HepG2 (cell line): ENCODE results near the gene FETUB. TPM values are rescaled to one million over a fixed set of nuclear protein-coding genes. Genes with fewer than 3 reads are reported as not detected.

Experiments used
- KDM1A ChIP-seq: IDR thresholded peaks from 2 replicates; pipeline ENCODE4 v1.6.1; 2016; ENCODE audit warnings: missing compliant biosample characterization
- MYC ChIP-seq: sonication (generic); formaldehyde crosslinking; IDR thresholded peaks from 2 replicates; pipeline ENCODE4 v1.9.0; 2021; ENCODE audit warnings: missing genetic modification reagents, borderline replicate concordance
- MYNN ChIP-seq: sonication (generic); formaldehyde crosslinking; IDR thresholded peaks from 2 replicates; pipeline ENCODE4 v1.4.0; 2020; ENCODE audit warnings: mild to moderate bottlenecking, low read depth, missing genetic modification reagents
- NR2F1 ChIP-seq, 2 experiments: fragments of 450-650 bp in 1 of 2; formaldehyde crosslinking in 1 of 2; IDR thresholded peaks; 2 replicates each; pipeline versions ENCODE4 v1.5.0 to v1.6.1; 2016 to 2020; ENCODE audit warnings: mild to moderate bottlenecking in 1 of 2, missing compliant biosample characterization in 1 of 2, missing genetic modification reagents in 1 of 2, moderate library complexity in 1 of 2
- RARG ChIP-seq: sonication (generic); formaldehyde crosslinking; IDR thresholded peaks from 2 replicates; pipeline ENCODE4 v1.4.0; 2020; ENCODE audit warnings: low read depth, mild to moderate bottlenecking, missing genetic modification reagents
- REL ChIP-seq: sonication (generic); formaldehyde crosslinking; conservative IDR thresholded peaks from 2 replicates; pipeline ENCODE4 v1.8.0; 2022; ENCODE audit warnings: mild to moderate bottlenecking, missing genetic modification reagents, moderate library complexity
- SMAD1 ChIP-seq: sonication (generic); formaldehyde crosslinking; IDR thresholded peaks from 2 replicates; pipeline ENCODE4 v1.4.0; 2020; ENCODE audit warnings: missing genetic modification reagents, low read depth, mild to moderate bottlenecking, borderline replicate concordance
- SOX13 ChIP-seq, 3 experiments: fragments of 450-650 bp in 1 of 3; sonication (generic) in 1 of 3; formaldehyde crosslinking in 1 of 3; IDR thresholded peaks in 2 of 3; conservative IDR thresholded peaks in 1 of 3; 2 replicates each; pipeline versions ENCODE4 v1.5.0 to v1.6.1; 2016 to 2020; ENCODE audit warnings: antibody characterized with exemption in 1 of 3, mild to moderate bottlenecking in 1 of 3, missing compliant biosample characterization in 1 of 3, missing genetic modification reagents in 1 of 3, moderate library complexity in 1 of 3
- SSRP1 ChIP-seq: IDR thresholded peaks from 2 replicates; pipeline ENCODE4 v1.6.1; 2016; ENCODE audit warnings: control low read depth
- TMF1 ChIP-seq: sonication (generic); formaldehyde crosslinking; IDR thresholded peaks from 2 replicates; pipeline ENCODE4 v1.8.1; 2022; ENCODE audit warnings: low read depth, missing genetic modification reagents
- ZFAT ChIP-seq: sonication (generic); formaldehyde crosslinking; conservative IDR thresholded peaks from 2 replicates; pipeline ENCODE4 v1.8.1; 2023; ENCODE audit warnings: missing genetic modification reagents, inconsistent platforms
- ZGPAT ChIP-seq: IDR thresholded peaks from 2 replicates; pipeline ENCODE4 v1.6.1; 2016; ENCODE audit warnings: mild to moderate bottlenecking
- ZNF280B ChIP-seq: sonication (generic); formaldehyde crosslinking; IDR thresholded peaks from 2 replicates; pipeline ENCODE4 v1.5.0; 2020; ENCODE audit warnings: missing genetic modification reagents, mild to moderate bottlenecking, borderline replicate concordance
- ZNF296 ChIP-seq: sonication (generic); formaldehyde crosslinking; conservative IDR thresholded peaks from 2 replicates; pipeline ENCODE4 v1.5.0; 2020; ENCODE audit warnings: mild to moderate bottlenecking, missing genetic modification reagents
- ZNF615 ChIP-seq: sonication (generic); formaldehyde crosslinking; IDR thresholded peaks from 2 replicates; pipeline ENCODE4 v1.5.0; 2020; ENCODE audit warnings: mild to moderate bottlenecking, missing genetic modification reagents, borderline replicate concordance
- polyA plus RNA-seq, 8 experiments: library from polyadenylated mRNA; depleted of rRNA in 3 of 8; stranded (reverse) in 7 of 8; unstranded in 1 of 8; fragments of >200 nt; fragmentation: Illumina TruSeq in 4 of 8; extraction: Trizol in 4 of 8; gene quantifications; 2 replicates each; pipeline versions ENCODE4 v1.2.1 to v1.2.3, GENCODE V29; 2011 to 2016; ENCODE audit warnings: low read depth in 4 of 8, missing spikeins in 1 of 8, mixed read lengths in 1 of 8; ENCODE audit not compliant: insufficient read depth in 1 of 8
- total RNA-seq, 5 experiments: library from RNA; depleted of rRNA; stranded (reverse); fragments of >200 nt; fragmentation: Illumina TruSeq; extraction: Trizol; gene quantifications; 2 replicates each; pipeline ENCODE4 v1.2.3, GENCODE V29; 2016; ENCODE audit warnings: low read depth in 1 of 5
- TF ChIP-seq, protein P1 (sequence below): IDR thresholded peaks from 2 replicates; pipeline ENCODE4 v1.6.1; 2016; ENCODE audit warnings: low read depth
- TF ChIP-seq, protein P2 (sequence below): sonication (generic); formaldehyde crosslinking; IDR thresholded peaks from 2 replicates; pipeline ENCODE4 v1.8.1; 2022; ENCODE audit warnings: low read depth, mild to moderate bottlenecking, missing genetic modification reagents
- TF ChIP-seq, protein P3 (sequence below): sonication (generic); formaldehyde crosslinking; IDR thresholded peaks from 2 replicates; pipeline ENCODE4; 2020; ENCODE audit warnings: missing genetic modification reagents, mild to moderate bottlenecking, borderline replicate concordance

Gene FETUB
- total and polyA plus RNA-seq, 2 of the 13 experiments (the other 11 are each of a cell fraction or from before 2014, with no cell fraction given): 2.1 to 4.4 TPM

DNA sequence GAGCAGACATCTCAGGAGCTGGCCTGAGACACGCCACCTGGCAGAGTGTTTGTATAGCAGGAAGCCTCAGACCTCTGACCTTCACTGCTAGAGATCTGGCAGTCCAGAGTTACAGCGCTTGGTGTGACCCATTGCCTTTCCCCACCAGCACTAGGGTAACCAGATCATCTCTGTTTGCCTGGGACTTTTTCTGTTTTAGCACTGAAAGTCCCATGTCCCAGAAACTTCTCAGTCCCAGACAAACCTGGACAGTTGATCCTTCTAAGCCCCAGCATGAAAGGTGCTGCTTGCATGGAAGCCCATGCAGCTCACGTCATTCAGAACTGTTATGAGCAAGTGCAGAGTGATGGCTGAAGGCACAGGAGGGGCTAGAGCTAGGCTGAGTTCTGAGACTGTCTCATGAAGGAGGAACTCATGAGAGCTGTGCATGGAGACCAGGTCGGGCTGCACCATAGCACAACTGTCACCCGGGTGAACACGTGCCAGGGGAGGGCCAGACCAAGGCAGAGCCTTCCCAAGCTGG, 45.5 kb upstream of the FETUB start (continued):
- TF ChIP-seq ZFAT: no peak
- TF ChIP-seq SOX13 (IDR thresholded peaks at IDR 0.05): no peak
- TF ChIP-seq SOX13 (CRISPR knock-in tag; conservative IDR thresholded peaks at IDR 0.05 in 1 of 2, IDR thresholded peaks at IDR 0.05 in 1 of 2): no peak
- TF ChIP-seq SSRP1 (CRISPR knock-in tag): no peak
- TF ChIP-seq MYC (CRISPR knock-in tag): peak; percentile 55; the same call in 1 of the 2 replicates
- peak in 1 of 2 experiments; percentile 69; a peak in 1 of 4 replicates for TF ChIP-seq NR2F1 (CRISPR knock-in tag; IDR thresholded peaks at IDR 0.05)
- no peak; the same call in 1 of the 2 replicates for TF ChIP-seq SMAD1 (CRISPR knock-in tag)
- TF ChIP-seq, protein P1, sequence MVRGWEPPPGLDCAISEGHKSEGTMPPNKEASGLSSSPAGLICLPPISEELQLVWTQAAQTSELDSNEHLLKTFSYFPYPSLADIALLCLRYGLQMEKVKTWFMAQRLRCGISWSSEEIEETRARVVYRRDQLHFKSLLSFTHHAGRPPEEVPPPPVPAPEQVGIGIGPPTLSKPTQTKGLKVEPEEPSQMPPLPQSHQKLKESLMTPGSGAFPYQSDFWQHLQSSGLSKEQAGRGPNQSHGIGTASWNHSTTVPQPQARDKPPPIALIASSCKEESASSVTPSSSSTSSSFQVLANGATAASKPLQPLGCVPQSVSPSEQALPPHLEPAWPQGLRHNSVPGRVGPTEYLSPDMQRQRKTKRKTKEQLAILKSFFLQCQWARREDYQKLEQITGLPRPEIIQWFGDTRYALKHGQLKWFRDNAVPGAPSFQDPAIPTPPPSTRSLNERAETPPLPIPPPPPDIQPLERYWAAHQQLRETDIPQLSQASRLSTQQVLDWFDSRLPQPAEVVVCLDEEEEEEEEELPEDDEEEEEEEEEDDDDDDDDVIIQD (CRISPR knock-in tag): no peak
- no peak for TF ChIP-seq RARG
- no peak for TF ChIP-seq REL (CRISPR knock-in tag)
- TF ChIP-seq ZNF615 (CRISPR knock-in tag): no peak
- no peak for TF ChIP-seq MYNN
- TF ChIP-seq, protein P2, sequence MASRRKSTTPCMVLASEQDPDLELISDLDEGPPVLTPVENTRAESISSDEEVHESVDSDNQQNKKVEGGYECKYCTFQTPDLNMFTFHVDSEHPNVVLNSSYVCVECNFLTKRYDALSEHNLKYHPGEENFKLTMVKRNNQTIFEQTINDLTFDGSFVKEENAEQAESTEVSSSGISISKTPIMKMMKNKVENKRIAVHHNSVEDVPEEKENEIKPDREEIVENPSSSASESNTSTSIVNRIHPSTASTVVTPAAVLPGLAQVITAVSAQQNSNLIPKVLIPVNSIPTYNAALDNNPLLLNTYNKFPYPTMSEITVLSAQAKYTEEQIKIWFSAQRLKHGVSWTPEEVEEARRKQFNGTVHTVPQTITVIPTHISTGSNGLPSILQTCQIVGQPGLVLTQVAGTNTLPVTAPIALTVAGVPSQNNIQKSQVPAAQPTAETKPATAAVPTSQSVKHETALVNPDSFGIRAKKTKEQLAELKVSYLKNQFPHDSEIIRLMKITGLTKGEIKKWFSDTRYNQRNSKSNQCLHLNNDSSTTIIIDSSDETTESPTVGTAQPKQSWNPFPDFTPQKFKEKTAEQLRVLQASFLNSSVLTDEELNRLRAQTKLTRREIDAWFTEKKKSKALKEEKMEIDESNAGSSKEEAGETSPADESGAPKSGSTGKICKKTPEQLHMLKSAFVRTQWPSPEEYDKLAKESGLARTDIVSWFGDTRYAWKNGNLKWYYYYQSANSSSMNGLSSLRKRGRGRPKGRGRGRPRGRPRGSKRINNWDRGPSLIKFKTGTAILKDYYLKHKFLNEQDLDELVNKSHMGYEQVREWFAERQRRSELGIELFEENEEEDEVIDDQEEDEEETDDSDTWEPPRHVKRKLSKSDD: no peak
- peak; percentile 50; the same call in 1 of the 2 replicates for TF ChIP-seq ZGPAT (CRISPR knock-in tag)
- no peak for TF ChIP-seq TMF1 (CRISPR knock-in tag)
- TF ChIP-seq, protein P3, sequence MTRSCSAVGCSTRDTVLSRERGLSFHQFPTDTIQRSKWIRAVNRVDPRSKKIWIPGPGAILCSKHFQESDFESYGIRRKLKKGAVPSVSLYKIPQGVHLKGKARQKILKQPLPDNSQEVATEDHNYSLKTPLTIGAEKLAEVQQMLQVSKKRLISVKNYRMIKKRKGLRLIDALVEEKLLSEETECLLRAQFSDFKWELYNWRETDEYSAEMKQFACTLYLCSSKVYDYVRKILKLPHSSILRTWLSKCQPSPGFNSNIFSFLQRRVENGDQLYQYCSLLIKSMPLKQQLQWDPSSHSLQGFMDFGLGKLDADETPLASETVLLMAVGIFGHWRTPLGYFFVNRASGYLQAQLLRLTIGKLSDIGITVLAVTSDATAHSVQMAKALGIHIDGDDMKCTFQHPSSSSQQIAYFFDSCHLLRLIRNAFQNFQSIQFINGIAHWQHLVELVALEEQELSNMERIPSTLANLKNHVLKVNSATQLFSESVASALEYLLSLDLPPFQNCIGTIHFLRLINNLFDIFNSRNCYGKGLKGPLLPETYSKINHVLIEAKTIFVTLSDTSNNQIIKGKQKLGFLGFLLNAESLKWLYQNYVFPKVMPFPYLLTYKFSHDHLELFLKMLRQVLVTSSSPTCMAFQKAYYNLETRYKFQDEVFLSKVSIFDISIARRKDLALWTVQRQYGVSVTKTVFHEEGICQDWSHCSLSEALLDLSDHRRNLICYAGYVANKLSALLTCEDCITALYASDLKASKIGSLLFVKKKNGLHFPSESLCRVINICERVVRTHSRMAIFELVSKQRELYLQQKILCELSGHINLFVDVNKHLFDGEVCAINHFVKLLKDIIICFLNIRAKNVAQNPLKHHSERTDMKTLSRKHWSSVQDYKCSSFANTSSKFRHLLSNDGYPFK (CRISPR knock-in tag): no peak
- TF ChIP-seq ZNF296 (CRISPR knock-in tag): no peak
- no peak for TF ChIP-seq ZNF280B
- no peak for TF ChIP-seq KDM1A (CRISPR knock-in tag)
